Astrocyte of the cerebellum (primary cell): ENCODE results near the gene PCED1B.
"Not testable (repeated sequence)": the region's sequence is repeated elsewhere in the genome, so short reads cannot be mapped to it uniquely, and the experiment has no call there.

ENCODE experiments used
- DNase-seq: peaks from one replicate; pipeline ENCODE4 v3.0.0-alpha.2; 2011; ENCODE audit warnings: low read depth
- H3K4me3 ChIP-seq: 2 replicates; pipeline ENCODE4 v1.5.1; 2011; ENCODE audit warnings: mild to moderate bottlenecking, low read depth, low read length, moderate library complexity
- in situ Hi-C: cut with HindIII; loops from 2 replicates; pipeline ENCODE4 v1.10.0; 2017; ENCODE audit warnings: low sequenced_read_pairs
- TF ChIP-seq, protein P1 (sequence below): IDR thresholded peaks from 2 replicates; pipeline ENCODE4 v1.5.1; 2012; ENCODE audit warnings: low read length, low read depth, moderate library complexity, mild to moderate bottlenecking; ENCODE audit errors: missing control alignments

PCED1B gene

DNA sequence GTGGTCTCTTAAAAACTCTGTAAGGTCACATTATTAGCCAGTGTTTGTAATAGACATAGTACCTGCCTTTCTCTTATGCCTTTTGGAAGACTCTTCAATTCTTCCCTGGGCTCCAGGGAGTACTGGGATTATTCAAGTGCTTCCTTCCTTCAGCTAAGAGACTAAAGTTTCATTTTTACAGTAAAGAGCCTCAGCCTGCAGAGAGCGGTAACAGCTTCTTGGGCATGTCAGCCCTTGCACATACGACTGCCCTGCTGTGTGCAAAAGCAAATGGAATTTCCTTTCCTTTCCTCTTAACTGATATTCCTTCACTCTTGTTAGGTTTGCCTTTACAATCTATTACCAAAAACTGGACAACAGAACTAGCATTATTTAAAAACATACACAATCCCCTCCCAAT, 33.3 kb downstream of the PCED1B start:
- TF ChIP-seq, protein P1, sequence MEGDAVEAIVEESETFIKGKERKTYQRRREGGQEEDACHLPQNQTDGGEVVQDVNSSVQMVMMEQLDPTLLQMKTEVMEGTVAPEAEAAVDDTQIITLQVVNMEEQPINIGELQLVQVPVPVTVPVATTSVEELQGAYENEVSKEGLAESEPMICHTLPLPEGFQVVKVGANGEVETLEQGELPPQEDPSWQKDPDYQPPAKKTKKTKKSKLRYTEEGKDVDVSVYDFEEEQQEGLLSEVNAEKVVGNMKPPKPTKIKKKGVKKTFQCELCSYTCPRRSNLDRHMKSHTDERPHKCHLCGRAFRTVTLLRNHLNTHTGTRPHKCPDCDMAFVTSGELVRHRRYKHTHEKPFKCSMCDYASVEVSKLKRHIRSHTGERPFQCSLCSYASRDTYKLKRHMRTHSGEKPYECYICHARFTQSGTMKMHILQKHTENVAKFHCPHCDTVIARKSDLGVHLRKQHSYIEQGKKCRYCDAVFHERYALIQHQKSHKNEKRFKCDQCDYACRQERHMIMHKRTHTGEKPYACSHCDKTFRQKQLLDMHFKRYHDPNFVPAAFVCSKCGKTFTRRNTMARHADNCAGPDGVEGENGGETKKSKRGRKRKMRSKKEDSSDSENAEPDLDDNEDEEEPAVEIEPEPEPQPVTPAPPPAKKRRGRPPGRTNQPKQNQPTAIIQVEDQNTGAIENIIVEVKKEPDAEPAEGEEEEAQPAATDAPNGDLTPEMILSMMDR, result no peak
- DNase-seq, result no peak
- no peak overlapping the region for H3K4me3 ChIP-seq
- in situ Hi-C loops, result no loop called here

DNA sequence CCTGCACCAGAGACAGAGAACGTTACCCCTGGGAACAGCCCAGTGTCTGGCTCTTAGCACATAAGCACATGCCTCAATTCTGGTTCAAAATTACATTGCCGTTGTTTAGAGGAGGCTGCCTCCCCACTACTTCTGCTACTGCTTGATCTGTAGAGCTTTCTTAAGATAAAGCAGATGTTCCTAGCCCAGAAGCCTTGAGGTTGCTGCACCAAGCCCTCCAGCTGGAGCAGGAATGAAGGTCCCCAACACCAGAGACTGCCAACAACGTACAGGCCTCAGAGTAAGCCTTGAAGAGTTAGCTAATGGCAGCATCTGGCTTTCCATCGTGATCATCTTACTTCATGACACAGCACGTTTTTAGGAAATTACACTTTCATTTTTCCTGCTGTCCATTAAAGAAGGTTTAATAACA, 35.1 kb downstream of the PCED1B start:
- TF ChIP-seq, protein P1, result no peak
- in situ Hi-C loops, result no loop called here
- DNase-seq, result no peak
- no peak overlapping the region for H3K4me3 ChIP-seq

DNA sequence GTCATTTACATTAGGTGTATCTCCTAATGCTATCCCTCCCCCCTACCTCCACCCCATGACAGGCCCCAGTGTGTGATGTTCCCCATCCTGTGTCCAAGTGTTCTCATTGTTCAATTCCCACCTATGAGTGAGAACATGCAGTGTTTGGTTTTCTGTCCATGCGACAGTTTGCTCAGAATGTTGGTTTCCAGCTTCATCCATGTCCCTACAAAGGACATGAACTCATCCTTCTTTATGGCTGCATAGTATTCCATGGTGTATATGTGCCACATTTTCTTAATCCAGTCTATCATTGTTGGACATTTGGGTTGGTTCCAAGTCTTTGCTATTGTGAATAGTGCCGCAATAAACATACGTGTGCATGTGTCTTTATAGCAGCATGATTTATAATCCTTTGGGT, 37.9 kb downstream of the PCED1B start:
- H3K4me3 ChIP-seq, in situ Hi-C loops, DNase-seq: not testable (repeated sequence)

DNA sequence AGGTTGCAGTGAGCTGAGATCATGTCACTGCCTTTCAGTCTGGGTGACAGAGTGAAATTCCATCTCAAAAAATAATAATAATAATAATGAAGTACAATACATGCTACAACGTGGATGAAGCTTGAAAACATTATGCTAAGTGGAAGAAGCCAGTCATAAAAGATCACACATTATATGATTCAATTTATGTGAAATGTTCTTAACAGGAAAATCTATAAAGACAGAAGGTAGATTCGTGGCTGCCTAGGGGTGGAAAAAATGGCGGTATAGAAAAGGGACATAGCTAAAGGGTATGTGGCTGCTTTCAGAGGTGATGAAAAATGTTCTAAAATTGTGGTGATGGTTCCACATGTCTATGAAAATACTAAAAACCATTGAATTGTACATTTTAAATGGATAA, 41.3 kb downstream of the PCED1B start:
- no peak overlapping the region for H3K4me3 ChIP-seq
- TF ChIP-seq, protein P1, result no peak
- no peak for DNase-seq
- in situ Hi-C loops, result no loop called here

DNA sequence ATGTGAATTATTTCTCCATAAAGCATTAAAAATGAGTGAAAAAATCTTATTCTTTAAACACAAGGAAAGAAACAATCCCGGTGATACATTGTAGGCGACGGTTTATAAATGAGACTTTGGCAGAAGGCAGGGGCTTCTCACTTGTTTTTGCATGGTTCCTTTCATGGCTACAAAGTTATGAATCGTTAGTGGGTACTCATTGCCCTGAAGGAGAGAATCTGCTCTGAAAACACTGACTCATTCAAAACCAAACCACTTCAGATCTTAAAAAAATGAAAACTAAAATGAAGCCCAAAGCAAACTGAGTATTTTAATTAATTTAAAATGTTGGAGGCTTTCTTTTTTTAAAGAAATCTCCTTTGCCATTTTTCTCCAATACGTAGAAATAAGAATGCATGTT, 41.7 kb downstream of the PCED1B start:
- TF ChIP-seq, protein P1, result no peak
- no peak for DNase-seq
- no peak overlapping the region for H3K4me3 ChIP-seq
- in situ Hi-C loops, result no loop called here

DNA sequence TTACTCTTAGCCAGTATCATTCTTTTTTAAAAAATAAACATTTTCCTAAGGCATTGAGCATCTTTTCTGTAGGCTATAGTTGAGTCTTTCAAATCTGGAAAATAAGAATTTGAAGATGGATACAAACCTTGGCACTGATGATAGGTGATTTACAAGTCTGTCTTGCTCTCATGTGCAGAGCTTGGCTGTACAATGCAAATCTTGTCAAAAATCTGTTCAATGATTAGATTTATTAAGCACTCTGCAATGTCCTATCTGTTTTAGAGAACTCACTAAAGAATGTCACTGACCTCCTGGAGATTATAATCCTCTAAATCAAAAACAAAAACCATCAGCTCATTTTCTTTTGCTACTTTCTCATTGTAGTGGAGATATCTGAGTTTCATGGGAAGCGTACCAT, 43.2 kb downstream of the PCED1B start:
- TF ChIP-seq, protein P1, result no peak
- DNase-seq, result no peak
- in situ Hi-C loops, result no loop called here
- H3K4me3 ChIP-seq, result no peak overlapping the region

DNA sequence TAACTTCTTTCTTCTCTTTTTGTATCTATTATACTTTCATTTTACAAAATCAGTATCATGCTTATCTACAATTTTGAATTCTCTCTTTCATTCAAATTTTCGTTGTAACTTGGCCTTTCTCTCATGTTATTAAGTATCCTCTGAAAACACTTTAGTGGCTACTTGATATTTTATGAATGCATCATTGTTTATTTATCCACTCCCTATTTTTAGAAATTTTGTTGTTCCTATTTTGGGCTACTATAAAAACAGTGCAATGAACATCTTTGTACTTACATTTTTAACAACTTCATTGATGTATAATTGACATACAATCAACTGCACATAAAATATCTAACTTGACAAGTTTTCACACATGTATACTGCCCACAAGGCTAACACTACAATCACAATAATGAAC, 44.3 kb downstream of the PCED1B start:
- DNase-seq, result no peak
- TF ChIP-seq, protein P1, result no peak
- in situ Hi-C loops, result no loop called here
- H3K4me3 ChIP-seq, result no peak overlapping the region
